ENCODE data around the gene STON2.
"Not testable (repeated sequence)": the region's sequence is repeated elsewhere in the genome, so short reads cannot be mapped to it uniquely, and the experiment has no call there.

Gene STON2

GRCh38 chr14:81265636-81266169, 134.4 kb downstream of the STON2 start:
- no peak overlapping the region for H3K4me3 Mint-ChIP-seq
- no peaks in the 10 kb centered on the region for H3K9me3 Mint-ChIP-seq
- no peaks in the 10 kb centered on the region for H3K36me3 Mint-ChIP-seq
- H3K27ac Mint-ChIP-seq: no peak overlapping the region
- ATAC-seq (no peak), DNase-seq (ENCODE audit: low spot score in 2 of 2) (no peak)
- no peaks in the 10 kb centered on the region for H3K4me1 Mint-ChIP-seq

- DNase-seq (ENCODE audit: low spot score in 2 of 2) (no peak), ATAC-seq (no peak)
- Mint-ChIP-seq H3K4me1 (no peaks in the 10 kb centered on the region), H3K27ac (no peak overlapping the region), H3K9me3 (no peaks in the 10 kb centered on the region), H3K4me3 (no peak overlapping the region), H3K36me3 (no peaks in the 10 kb centered on the region)
Observed at GRCh38 chr14:81264671-81265070, 135.5 kb downstream of the STON2 start.

GRCh38 chr14:81263777-81264410, 136.2 kb downstream of the STON2 start:
- H3K9me3 Mint-ChIP-seq: no peaks in the 10 kb centered on the region
- no peaks in the 10 kb centered on the region for H3K4me1 Mint-ChIP-seq
- H3K4me3 Mint-ChIP-seq: no peak overlapping the region
- no peak for DNase-seq (ENCODE audit: low spot score in 2 of 2)
- no peak for ATAC-seq
- no peak overlapping the region for H3K27ac Mint-ChIP-seq
- no peaks in the 10 kb centered on the region for H3K36me3 Mint-ChIP-seq

- ATAC-seq: no peak
- Mint-ChIP-seq H3K36me3 (no peaks in the 10 kb centered on the region), H3K4me1 (no peaks in the 10 kb centered on the region), H3K4me3 (no peak overlapping the region), H3K9me3 (no peaks in the 10 kb centered on the region), H3K27ac (no peak overlapping the region)
- no peak for DNase-seq (ENCODE audit: low spot score in 2 of 2)
Observed at GRCh38 chr14:81261176-81261575, 138.9 kb downstream of the STON2 start.

GRCh38 chr14:81260732-81261131, 139.4 kb downstream of the STON2 start:
- no peak for ATAC-seq
- no peak for DNase-seq (ENCODE audit: low spot score in 2 of 2)
- no peaks in the 10 kb centered on the region for H3K9me3 Mint-ChIP-seq
- no peaks in the 10 kb centered on the region for H3K4me1 Mint-ChIP-seq
- no peaks in the 10 kb centered on the region for H3K36me3 Mint-ChIP-seq
- H3K4me3 Mint-ChIP-seq: no peak overlapping the region
- H3K27ac Mint-ChIP-seq: no peak overlapping the region

- Mint-ChIP-seq H3K4me3 (no peak overlapping the region), H3K4me1 (no peaks in the 10 kb centered on the region), H3K9me3 (no peaks in the 10 kb centered on the region), H3K27ac (no peak overlapping the region), H3K36me3 (no peaks in the 10 kb centered on the region)
- ATAC-seq: peak; percentile 67
- no peak for DNase-seq (ENCODE audit: low spot score in 2 of 2)
Observed at GRCh38 chr14:81256289-81256960, 143.7 kb downstream of the STON2 start.

GRCh38 chr14:81252278-81252677, 147.8 kb downstream of the STON2 start:
- Mint-ChIP-seq H3K4me3 (no peak overlapping the region), H3K4me1 (no peaks in the 10 kb centered on the region)

GRCh38 chr14:81247271-81247766, 152.8 kb downstream of the STON2 start:
- Mint-ChIP-seq H3K4me1 (no peaks in the 10 kb centered on the region), H3K36me3 (no peaks in the 10 kb centered on the region), H3K9me3 (peaks cover 10% of the 10 kb centered on the region), H3K4me3 (no peak overlapping the region), H3K27ac (no peak overlapping the region)
- ATAC-seq (no peak), DNase-seq (ENCODE audit: low spot score in 2 of 2) (no peak)

More at GRCh38 chr14:81252278-81252677, 147.8 kb downstream of the STON2 start:
- ATAC-seq: no peak
- no peak for DNase-seq (ENCODE audit: low spot score in 2 of 2)
- Mint-ChIP-seq H3K9me3 (no peaks in the 10 kb centered on the region), H3K36me3 (no peaks in the 10 kb centered on the region), H3K27ac (no peak overlapping the region)

- no peaks in the 10 kb centered on the region for H3K36me3 Mint-ChIP-seq
- H3K27ac Mint-ChIP-seq: no peak overlapping the region
- no peaks in the 10 kb centered on the region for H3K4me1 Mint-ChIP-seq
- peaks cover 10% of the 10 kb centered on the region for H3K9me3 Mint-ChIP-seq
- no peak overlapping the region for H3K4me3 Mint-ChIP-seq
- peak; percentile 44 for ATAC-seq
- no peak for DNase-seq (ENCODE audit: low spot score in 2 of 2)
Observed at GRCh38 chr14:81246461-81247270, 153.5 kb downstream of the STON2 start.

GRCh38 chr14:81245771-81246170, 154.4 kb downstream of the STON2 start:
- DNase-seq (ENCODE audit: low spot score in 2 of 2): no peak
- H3K27ac Mint-ChIP-seq: no peak overlapping the region
- H3K4me3 Mint-ChIP-seq: no peak overlapping the region
- no peaks in the 10 kb centered on the region for H3K4me1 Mint-ChIP-seq
- H3K36me3 Mint-ChIP-seq: no peaks in the 10 kb centered on the region
- H3K9me3 Mint-ChIP-seq: peaks cover 14% of the 10 kb centered on the region
- ATAC-seq: no peak

GRCh38 chr14:81244431-81244830, 155.7 kb downstream of the STON2 start:
- ATAC-seq; H3K4me3 Mint-ChIP-seq; H3K4me1 Mint-ChIP-seq; H3K27ac Mint-ChIP-seq; H3K36me3 Mint-ChIP-seq; DNase-seq (ENCODE audit: low spot score in 2 of 2): not testable (repeated sequence)
- peaks cover 14% of the 10 kb centered on the region for H3K9me3 Mint-ChIP-seq

GRCh38 chr14:81243499-81243898, 156.6 kb downstream of the STON2 start:
- Mint-ChIP-seq H3K9me3 (peaks cover 14% of the 10 kb centered on the region), H3K4me3 (no peak overlapping the region), H3K27ac (no peak overlapping the region), H3K4me1 (no peaks in the 10 kb centered on the region), H3K36me3 (no peaks in the 10 kb centered on the region)
- no peak for ATAC-seq
- DNase-seq (ENCODE audit: low spot score in 2 of 2): no peak

GRCh38 chr14:81236849-81237248, 163.3 kb downstream of the STON2 start:
- DNase-seq (ENCODE audit: low spot score in 2 of 2); H3K9me3 Mint-ChIP-seq; H3K36me3 Mint-ChIP-seq; ATAC-seq; H3K4me1 Mint-ChIP-seq; H3K4me3 Mint-ChIP-seq; H3K27ac Mint-ChIP-seq: not testable (repeated sequence)

- H3K27ac Mint-ChIP-seq: no peak overlapping the region
- H3K4me1 Mint-ChIP-seq: peaks cover 6% of the 10 kb centered on the region
- H3K4me3 Mint-ChIP-seq: no peak overlapping the region
- DNase-seq (ENCODE audit: low spot score in 2 of 2) (no peak), ATAC-seq (no peak)
- H3K36me3 Mint-ChIP-seq: no peaks in the 10 kb centered on the region
- peaks cover 2% of the 10 kb centered on the region for H3K9me3 Mint-ChIP-seq
Observed at GRCh38 chr14:81236138-81236537, 164.0 kb downstream of the STON2 start.

- Mint-ChIP-seq H3K4me3 (no peak overlapping the region), H3K27ac (no peak overlapping the region), H3K4me1 (peaks cover 6% of the 10 kb centered on the region), H3K36me3 (no peaks in the 10 kb centered on the region), H3K9me3 (no peaks in the 10 kb centered on the region)
- DNase-seq (ENCODE audit: low spot score in 2 of 2) (no peak), ATAC-seq (no peak)
Observed at GRCh38 chr14:81235096-81235495, 165.0 kb downstream of the STON2 start.
